GM12864 (cell line): ENCODE data around the gene CD9.
A peak's percentile ranks its signal among the peaks of the same experiment; 100 is the strongest.

Experiments
- DNase-seq: peaks from one replicate; pipeline ENCODE4 v3.0.0-alpha.2; 2011; ENCODE audit warnings: low read depth
- H3K4me3 ChIP-seq: 2 replicates; pipeline ENCODE4 v1.5.1; 2011; ENCODE audit warnings: mild to moderate bottlenecking, low read depth, low read length, control low read depth
- CTCF ChIP-seq: IDR thresholded peaks from 2 replicates; pipeline ENCODE4 v1.5.1; 2011; ENCODE audit warnings: low read depth, mild to moderate bottlenecking, moderate library complexity, low read length, control low read depth, inconsistent platforms; ENCODE audit errors: missing control alignments

Gene CD9

GRCh38 chr12:6278439-6279255, 78.4 kb downstream of the CD9 start:
- TF ChIP-seq CTCF: peak; percentile 78
- H3K4me3 ChIP-seq: peak overlapping the region; percentile 55
- DNase-seq: no peak

DNA sequence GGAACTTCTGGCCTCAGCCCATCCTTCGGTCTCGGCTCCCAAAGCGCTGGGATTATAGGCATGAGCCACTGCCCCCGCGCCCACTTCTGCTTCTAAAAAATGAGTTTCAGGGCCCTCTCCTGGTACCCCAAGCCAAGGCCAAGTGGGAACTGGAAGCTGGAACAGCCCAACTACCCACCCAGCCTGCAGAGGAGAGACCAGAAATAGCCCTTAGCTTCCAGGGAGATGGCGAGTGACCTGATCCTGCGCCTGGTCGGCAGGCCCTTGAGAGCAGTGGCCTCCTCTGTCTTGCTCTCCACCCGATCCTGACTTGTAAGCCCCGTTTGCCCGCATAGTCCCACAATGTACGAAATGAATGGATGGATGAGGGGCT, 79.0 kb downstream of the CD9 start:
- no peak overlapping the region for H3K4me3 ChIP-seq
- no peak for TF ChIP-seq CTCF

DNA sequence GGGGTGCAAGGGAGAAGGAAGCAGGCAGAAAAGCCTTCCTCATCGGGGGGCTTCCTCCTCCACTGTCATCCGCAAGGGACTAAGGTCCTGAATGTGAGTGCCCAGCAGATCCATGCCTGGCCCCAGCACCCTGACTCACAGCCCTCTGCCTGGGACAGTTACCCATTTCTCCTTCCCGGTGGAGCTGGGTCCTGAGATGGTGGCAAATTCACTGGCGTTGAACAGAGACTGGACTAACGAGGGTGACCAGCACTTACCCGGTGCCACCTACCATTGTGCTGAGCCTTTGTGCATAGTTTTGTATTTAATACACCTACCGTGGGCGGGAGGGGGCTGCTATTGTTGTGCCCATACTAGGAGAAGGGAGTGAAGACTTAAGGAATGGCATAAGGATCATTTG, 79.4 kb downstream of the CD9 start:
- no peak overlapping the region for H3K4me3 ChIP-seq
- TF ChIP-seq CTCF: no peak
- no peak for DNase-seq

More for the DNA sequence above, 79.0 kb downstream of the CD9 start:
- DNase-seq: no peak

DNA sequence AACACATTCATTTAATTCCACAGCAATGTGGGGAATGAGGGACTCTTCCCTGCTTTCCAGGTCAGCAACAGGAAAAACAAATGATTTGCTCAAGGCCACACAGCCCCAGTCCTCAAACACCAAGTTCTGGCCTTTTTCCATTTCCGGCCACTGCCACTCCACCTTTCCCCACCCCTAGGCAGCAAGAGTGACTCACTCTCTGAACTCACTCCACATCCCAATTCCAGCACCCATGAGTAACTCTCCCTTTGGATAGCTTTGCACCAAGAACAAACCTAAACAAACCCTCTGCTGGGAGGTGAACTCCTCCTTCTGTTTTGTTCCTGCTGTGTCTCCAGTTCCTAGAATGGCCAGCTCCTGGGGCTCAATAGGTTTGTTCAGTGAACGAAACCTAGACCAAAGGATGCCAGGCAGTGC, 79.9 kb downstream of the CD9 start:
- no peak for DNase-seq
- no peak overlapping the region for H3K4me3 ChIP-seq
- TF ChIP-seq CTCF: no peak

GRCh38 chr12:6280672-6281071, 80.5 kb downstream of the CD9 start:
- H3K4me3 ChIP-seq: no peak overlapping the region
- no peak for TF ChIP-seq CTCF
- DNase-seq: no peak

DNA sequence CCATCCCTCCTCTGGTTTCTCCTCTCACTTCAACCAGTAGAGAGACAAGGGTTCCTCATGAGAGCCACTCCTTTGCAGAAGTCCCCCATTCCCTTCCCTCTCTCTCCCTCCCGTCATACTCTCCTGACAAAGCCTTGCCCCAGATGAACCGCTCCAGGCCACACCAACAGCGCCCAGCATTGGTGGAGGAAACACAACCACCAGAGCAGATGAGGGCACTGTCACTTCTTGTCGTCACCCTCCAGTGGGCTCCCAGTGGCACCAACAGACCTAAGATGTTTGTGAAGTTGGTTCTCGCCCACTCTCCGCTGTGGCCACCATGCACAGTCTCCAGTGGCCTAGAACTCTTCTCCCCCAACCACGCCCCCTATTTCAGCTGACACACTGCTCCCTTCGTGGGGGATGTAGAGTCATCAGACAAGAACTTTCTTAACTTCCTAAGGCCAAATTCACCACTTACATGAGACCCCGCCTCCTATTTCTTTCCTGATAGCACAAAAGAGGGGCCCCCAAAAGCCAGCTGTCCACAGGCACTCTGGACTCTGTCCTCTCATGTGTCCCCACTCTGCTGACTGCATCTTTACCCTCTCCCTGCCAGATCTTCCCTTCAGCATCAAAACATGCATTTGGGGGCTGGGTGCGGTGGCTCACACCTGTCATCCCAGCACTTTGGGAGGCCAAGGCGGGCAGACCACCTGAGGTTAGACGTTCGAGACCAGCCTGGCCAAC, 81.0 kb downstream of the CD9 start:
- no peak for DNase-seq
- TF ChIP-seq CTCF: no peak
- H3K4me3 ChIP-seq: no peak overlapping the region

DNA sequence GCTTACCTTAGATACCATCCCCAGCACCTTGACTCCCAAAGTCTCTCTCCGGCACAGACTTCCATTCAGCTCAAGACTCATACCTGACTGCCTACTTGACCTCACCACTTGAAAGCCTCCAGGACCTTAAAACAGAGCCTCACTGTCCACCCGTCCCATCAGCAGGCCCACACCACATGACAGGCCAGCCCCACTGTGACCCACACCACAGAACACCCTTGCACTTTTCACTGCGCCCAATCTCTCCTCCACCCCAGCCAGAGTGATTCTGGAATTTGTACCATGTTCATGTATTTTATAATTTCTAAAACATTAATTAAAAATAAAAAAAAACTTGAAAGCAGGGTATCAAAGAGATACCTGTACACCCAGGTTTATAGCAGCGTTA, 82.2 kb downstream of the CD9 start:
- no peak for DNase-seq
- no peak for TF ChIP-seq CTCF

More for the DNA sequence above, 82.2 kb downstream of the CD9 start:
- H3K4me3 ChIP-seq: no peak overlapping the region
